Measurements from ENCODE around the gene SEL1L3. TPM values are rescaled to one million over a fixed set of nuclear protein-coding genes. Genes with fewer than 3 reads are reported as not detected.
"Not testable (repeated sequence)": the region's sequence is repeated elsewhere in the genome, so short reads cannot be mapped to it uniquely, and the experiment has no call there.

SEL1L3 gene
- total RNA-seq (2014; rRNA removed; shearing (Covaris generic)) = 1.2 and 1.6 TPM in 2 replicates

DNA sequence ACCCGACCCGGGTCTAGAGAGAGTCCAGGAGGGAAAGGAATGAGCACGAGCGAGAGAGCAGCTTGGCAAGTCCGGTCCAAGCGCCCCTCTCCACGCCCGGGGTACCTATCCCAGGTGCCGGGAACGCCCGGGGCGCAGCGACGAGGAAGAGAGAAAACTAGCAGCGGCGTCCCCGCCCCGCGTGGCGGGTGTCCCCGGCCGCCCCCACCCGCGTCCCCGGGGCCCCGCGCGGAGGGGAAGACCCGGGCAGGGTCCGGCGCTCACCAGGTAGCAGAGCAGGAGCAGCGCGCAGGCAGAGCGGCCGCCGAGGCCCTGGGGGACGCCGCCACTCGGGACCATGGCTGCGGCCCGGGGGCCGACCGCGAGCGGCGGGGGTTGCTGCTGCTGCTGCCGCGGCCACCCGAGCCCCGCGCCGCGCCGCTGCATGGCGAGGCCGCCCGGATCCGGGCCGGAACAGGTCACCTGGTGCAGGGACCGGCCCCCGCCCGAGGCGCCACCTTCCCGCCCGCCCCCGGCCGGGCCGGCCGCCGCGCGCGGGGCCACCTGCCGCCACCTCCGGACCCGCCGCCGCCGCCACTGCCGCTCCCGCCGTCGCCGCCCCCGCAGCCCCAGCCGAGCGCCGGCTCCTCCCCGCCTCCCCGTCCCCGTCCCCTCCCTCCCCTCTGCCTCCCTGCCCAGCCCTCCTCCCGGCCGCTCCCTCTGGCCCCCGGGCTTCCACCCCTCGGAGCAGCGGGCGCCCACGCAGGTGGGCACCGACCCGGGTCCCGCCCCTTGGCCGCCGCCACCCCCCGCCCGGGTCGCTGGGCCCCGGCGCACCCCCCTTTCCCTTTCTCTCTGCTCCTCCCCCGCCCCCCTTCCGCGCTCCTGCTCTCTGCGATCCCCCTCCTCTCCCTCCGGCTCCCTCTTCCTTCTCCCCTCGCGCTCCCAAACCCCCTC lies at the start of gene SEL1L3:
SEL1L3 (minus strand) TSS at position 578 of the 936 bp plus-strand sequence; CDS start at position 426, 152 bp downstream.
- DNase-seq (ENCODE audit: low read depth) = no peak

DNA sequence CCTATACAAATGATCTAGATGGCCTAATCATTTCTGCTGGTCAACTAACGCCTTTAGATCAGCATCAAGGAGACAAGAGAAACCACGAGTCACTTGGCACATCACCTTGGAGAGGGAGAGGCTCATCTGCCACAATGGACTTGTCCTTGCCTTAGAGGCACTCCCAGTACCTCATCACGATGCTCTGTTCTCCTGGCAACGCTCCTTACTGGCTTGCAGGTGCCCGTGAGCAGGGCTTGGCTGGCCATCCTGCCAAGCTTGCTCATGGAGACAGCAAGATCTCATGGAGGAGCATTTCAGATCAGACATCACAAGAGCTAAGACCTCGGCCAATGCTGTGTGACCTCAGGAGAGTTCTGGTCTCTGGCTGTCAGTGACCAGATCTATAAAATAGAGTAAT lies 48.6 kb upstream of the SEL1L3 start:
- DNase-seq (ENCODE audit: low read depth) = no peak

DNA sequence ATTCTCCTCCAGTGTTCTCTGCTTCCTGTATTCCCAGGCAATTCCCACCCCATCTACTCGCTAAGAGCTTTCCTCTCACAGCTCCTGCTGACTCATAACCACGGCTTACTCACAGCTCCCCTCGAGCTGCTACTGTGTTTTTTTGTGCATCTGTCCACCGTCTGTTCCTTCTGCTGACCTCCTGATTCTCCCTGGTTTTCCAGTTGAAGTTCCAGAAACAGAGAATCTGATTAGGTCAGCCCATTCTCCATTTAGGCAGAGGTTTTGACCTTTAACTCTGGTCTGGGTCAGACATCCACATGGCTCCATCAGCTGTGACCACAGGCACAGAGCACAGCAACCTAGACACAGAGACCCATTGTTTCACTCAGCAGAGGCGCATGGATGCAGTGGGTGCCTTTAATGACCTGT lies 45.7 kb upstream of the SEL1L3 start:
- peak; percentile 97 for DNase-seq (ENCODE audit: low read depth)

DNA sequence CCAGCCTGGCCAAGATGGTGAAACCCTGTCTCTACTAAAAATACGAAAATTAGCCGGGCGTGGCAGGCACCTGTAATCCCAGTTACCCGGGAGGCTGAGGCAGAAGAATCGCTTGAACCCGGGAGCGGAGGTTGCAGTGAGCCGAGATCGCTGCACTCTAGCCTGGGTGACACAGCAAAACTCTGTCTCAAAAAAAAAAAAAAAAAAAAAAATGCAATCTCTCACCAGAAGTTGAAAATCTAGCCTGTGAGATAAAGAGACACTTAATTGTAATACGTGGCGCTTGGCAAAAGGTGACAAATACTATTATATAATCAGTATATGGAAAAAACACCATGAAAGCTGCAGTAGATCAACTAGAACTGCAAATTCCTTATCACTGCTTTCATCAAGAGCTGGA lies 43.3 kb upstream of the SEL1L3 start:
- not testable (repeated sequence) for DNase-seq (ENCODE audit: low read depth)

DNA sequence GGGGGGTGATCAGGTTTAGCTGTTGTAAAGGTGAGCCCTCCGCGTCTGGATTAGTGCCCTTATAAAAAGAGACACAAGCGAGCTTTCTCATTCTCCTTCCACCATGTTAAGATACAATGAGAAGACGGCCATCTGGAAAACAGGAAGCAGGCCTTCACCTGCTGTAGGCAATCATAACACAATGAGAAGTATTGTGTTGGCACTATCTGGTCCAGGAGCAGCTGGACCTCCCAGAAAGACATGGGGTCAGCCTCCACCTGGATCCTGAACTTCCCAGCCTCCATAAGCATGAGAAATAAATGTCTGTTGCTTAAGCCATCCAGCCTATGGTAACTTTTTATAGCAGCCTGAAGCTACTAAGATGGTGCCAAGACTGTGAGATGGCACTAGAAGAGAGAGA lies 42.6 kb upstream of the SEL1L3 start:
- no peak for DNase-seq (ENCODE audit: low read depth)

DNA sequence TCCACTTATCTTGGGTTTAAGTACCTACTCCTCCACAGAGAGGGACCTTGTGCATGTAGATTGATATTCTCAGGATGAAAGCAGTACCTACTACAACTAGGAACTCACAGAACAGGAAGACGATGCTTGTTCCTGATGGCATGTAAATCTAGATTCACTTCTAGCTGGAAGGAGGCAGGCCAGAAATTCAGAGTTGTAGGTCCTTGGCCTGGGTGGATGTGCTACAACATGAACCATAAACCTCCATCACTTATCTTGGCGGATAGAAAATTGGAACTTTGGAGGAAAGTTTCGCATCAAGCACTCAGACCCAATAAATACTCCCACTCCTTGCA lies 41.9 kb upstream of the SEL1L3 start:
- DNase-seq (ENCODE audit: low read depth) = no peak

DNA sequence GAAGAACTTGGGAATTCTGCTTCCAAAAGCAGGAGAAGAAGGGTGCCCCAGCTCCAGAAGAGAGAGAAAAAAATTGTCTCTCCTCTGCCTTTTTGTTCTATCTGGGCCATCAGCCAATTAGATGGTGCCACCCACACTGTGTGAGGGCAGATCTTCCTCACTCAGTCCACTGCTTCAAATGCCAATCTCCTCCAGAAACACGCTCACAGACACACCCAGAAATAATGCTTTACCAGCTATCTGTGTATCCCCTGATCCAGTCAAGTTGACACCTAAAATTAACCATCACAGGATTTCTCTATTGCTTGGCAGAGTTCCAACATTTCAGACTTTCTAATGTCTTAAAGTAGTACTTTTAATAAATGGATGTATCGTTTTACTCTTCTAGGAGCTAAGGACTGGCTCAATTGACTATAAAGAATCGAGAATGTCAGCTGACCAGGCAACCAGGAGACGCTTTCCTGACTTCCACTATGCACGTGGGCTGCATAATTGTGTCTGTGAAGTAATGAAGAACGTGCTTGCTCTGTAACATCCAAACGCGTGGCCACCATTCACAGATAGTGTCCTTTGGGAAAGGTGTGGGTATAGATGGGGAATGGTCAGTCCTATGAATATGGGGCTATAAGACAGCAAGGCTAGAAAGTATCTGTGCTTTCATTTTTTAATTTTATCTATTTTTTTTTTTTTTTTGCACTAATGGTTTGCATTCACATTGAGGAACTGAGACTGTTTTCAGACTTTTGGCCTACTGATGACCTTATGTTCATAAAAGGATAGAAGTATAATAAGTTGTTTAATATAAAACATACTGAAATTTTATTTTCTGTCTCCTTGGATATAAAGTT lies 41.3 kb upstream of the SEL1L3 start:
- DNase-seq (ENCODE audit: low read depth) = no peak

DNA sequence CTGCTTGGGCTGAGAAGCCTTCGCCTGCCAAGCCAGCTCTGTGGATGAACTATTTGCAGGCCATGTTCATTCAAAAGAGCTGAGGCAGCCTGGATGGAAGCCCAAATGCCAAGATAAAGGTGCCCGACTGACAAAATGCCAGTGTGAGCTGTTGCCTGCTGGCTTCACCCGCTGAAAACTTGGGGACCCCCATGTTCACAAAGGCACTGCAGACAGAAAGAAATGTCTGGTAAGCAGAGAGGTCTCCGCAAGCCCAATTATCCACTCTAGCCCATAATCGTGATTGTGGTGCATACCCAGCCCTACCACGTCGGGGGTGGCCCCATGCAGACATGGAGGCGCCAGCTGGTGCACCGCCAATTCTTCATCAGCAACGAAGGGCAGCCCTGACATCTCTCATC lies 38.2 kb upstream of the SEL1L3 start:
- DNase-seq (ENCODE audit: low read depth) = no peak

DNA sequence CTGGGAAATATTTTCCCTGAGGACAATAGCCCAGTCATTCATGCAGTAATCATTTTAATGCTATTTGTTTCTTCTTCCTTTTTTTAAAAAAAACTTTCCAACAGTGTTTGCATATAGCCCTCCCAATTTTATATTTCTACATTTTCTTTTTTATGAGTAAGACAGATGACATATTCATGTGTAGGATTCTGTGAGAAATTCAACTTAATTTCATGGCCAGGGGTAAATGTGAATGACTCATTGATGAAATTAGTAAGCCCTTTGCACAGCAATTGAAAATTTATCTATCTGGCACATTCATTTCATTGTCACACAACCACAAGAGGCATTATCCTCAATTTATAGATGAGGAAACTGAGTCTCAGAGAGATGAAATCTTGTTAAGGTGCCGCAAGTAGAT lies 37.5 kb upstream of the SEL1L3 start:
- DNase-seq (ENCODE audit: low read depth) = peak; percentile 11

DNA sequence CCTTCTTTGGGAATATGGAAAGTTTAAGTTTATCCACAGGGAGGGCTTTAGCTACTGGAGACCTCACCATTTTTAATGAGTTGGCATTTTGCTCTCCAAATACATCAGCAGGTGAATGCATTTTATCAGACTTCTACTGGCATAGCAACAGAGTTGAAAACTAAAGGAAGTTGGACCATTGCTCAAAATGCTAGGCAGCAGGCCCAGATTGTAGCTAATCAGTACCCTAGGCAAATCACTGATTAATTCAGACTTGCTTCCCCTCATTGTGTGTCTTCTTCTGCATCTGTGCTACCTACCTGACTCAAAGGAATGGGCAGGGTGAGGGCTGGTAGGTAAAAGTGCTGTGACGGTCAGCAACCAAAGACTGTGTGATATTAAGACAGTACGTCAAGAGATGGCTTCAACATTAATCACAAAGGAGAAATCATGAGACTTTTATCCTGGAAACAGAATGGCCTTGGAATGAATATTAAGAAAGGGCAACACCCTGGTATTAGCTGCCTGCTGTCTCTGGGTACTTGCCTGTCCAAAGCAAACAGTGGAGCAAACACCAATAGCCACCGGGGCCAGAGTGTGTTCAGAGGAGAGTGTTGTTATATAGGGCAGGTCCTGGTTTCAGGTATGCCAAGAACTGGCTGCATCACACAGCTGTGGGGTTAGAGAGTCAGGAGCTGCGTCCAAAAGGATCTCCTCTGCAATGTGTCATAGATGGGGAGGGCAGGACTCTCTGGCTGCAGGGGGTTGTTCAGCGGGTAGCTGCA lies 34.2 kb upstream of the SEL1L3 start:
- DNase-seq (ENCODE audit: low read depth) = no peak

DNA sequence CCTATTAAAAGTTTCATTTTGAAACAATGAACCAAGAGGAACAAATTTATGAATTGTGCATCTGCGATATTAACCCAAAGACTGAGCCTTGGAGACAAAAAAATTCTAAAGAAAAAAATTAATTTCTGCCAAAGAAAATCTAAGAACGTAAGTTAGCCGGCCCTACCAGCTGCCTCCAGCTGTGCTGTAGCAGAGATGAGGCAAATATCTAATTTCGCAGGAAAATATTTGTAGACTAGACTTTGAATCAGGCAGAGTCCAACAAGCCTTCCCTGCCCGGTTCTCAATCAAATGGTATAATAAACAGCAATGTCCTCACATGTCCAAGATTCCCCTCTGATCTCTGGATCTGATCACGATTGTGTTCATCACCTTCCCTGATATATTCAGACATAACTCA lies 30.0 kb upstream of the SEL1L3 start:
- no peak for DNase-seq (ENCODE audit: low read depth)

DNA sequence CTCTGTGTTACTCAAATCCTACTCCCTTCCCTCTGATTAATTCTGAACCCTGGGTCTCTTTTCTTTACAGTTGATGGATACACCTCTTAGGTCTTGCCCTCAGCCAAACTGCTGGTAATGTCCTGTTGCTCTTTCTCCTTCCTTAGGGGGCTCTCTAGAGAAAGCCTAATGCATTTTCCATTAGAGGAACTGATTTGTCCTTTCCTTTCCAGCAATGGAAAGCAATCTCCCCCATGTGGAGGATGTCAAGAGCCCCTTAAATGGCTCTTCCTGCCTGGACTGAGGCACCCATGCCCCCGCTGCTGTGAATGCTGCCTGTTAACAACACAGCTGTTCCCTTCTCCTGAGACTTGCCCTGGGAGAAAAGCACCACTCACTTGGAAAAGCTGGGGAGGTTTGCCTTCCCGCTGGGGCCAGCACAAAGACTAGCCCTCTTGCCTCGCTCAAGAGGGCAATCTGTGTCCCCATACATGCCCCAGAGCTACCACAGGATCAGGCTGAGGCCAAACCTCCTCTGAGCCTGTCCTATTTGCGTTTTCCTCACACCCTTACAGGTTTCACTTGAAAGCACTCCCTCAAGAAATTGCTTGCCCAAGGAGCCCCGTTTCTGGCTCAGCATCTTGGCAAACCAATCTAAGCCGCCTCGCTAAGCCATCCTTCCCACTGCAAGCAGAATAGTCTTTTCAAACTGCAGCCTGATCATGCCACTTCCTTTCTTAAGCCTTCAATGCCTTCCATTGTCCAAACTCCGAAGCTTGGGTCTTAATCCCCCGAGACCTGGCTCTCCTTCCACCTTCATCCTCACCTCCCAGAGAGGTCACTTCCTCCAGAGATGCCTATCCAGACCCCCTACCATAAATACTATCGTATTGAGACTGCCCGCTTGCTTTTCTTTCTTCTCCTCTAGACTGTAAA lies 28.0 kb upstream of the SEL1L3 start:
- DNase-seq (ENCODE audit: low read depth) = no peak

DNA sequence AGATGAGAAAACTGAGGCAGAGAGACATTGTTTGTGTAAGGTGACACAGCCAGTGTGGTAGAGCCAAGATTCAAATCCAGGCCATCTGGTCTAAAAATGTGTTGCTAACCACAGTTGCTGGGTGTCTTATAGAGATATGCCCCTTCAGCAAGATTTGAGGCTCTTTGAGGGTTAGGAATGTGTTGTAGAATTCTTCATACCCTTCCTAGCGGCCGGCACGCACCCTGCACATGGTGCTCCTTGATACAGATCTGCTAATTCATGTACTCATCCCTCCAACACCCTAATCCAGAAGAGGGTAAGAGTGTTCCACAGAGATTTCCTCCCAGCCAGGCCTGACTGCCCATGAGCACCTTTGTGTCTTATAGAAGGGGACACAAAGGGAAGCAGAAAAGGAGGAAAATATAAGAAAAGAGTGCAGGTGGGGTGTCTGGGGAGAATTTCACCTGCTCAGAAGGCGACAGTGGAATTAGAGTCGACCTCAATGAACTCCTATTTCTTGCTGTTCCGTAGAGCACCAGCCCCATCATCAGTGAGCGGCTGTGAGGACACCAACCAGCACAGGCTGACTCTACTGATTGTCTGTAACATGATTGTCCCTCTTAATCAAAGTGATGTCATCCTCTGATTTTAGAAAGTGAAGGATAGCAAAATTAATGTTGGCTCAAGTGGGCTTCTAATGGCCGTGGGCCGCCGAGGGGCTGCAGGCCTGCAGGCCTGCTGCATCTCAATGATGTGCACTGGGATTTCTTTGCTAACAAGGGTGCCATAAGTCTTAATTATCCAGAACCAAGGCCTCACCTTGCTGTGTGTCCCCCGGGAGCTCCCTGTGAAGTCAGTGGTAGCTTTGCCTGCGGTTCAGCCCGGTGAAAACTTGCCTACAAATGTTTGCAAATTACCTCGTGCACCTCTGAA lies 27.1 kb upstream of the SEL1L3 start:
- DNase-seq (ENCODE audit: low read depth) = no peak

DNA sequence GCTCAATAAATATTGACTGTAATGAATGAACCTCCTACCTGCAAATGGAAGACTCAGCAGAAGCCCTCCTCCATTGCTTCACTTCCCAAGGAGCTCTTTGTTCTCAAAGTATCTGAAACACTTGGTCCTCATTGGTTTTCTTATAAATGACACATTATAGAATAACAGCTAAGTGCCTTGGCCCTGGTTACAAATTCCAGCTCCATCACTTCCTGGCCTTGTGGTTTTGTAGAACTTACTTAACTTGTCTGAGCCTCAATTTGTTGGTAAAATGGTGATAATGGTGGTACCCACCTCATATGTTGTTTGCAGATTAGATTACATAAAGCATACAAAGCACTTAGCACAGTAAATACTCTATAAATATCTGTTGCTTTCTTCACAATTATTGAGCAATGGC lies 26.0 kb upstream of the SEL1L3 start:
- DNase-seq (ENCODE audit: low read depth) = no peak

DNA sequence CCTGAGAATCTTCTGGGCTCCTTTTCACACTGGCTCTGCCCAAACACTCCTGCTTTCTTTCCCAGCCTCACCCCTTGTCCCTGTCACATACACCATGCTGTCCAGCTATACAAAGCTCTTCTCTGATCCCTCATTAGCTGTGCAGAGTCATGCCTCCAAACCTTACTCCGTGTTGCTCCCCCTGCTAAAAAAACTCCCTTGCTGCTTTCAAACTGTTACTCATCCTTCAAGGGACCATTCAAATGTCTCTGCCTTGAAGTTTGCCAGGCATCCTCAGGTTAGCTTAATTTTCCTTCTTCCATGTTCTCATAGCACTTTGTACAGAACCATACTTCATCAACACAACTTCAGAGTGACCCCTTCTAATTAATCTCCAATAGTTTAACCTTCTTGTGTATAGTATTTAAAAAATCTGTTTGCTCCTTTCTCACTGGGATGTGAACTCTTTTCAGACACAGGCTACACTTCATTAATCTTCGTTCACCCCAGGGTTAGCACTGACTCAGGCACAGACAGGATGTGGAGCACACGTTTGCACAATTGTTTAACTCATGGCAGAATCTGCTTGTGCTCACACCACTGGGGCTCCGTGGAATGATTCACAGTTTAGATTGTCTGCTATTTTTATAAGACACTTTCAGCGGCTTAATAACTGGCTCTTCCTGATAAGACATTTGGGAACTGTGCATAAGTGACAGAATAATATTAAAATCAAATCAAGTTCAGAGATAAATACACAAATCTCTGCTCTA lies 21.4 kb upstream of the SEL1L3 start:
- DNase-seq (ENCODE audit: low read depth) = peak; percentile 68

DNA sequence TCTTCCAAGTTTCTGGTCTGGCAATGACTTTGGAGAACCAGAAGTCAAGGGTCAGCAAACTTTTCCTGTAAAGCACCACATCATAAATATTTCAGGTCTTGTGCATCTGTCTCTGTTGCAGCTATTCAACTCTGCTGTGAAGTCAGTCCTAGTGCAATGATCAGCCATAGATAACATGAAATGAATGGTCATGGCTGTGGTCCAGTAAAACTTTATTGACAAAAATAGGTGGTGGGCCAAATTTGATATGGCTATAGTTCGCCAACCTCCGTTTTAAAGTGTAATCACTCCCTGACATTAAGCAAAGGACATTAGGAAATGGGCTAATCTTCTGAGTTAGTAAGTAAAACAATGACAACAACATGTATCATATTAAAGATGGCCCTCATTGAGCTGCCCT lies 20.8 kb upstream of the SEL1L3 start:
- DNase-seq (ENCODE audit: low read depth) = no peak

DNA sequence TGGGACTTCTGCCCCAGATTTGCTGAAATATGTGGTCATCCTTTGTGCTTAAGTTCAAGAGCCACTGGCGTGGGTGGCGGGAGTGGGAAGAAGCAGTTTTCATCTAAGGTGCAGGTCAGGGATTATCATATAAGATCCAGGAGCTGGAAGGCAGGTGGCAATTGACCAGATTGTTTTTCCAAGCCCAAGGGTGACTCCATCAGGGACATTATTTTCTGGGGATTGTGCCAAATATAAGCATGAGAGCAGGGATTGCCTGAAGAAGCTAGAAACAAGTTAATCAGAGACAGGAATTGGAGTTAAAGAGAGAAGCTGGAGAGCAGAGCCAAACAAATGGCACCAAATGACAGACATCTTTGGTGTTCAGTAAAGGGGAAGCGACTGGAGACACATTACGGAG lies 19.4 kb upstream of the SEL1L3 start:
- no peak for DNase-seq (ENCODE audit: low read depth)

DNA sequence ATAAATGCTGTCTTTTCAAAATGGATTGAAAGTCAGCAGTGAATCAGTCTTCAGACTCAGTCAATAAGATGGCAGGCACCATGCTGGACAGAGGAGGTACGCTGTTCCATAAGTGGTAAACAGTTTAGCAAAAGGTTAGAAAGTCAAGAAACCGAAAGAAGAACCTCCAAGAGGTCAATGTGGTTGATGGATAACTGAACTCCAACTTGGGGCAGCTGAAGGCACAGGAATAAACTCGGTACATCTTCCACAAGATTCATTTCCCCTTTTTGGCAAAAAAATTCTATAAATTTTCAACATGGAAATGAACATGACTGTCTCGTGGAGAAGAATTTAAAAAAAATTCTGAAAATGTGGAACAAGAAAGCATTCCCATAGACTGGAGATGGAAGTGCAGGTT lies 18.4 kb upstream of the SEL1L3 start:
- no peak for DNase-seq (ENCODE audit: low read depth)

DNA sequence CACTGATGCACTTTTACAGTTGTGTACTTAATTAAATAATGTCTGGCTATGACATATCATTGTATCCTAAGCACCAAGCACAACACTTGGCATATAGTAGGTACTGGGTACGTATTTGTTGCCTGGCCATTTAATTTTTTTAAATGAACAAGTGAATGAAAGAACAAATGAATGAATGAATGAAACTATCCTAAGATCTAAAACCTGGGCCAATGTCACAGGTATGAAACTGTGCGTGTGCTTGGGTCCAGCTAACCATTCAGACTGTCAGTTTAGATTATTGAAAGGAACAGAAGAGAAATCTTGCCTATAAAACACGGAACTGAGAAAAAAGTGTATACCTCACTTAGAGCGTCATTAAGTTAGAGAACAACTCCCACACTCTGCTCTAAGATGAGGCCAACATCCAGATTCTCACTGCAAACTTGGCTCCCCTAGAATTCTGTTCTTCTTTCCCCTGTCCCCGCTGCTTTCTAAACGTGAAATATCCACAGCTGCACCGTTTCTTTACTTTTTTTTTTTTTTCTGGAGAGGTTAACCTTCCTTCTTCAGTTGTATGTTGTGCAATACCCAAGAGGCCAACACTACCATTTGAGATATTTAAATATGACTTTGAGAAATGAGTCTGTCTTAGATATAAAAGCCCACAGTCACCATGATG lies 17.3 kb upstream of the SEL1L3 start:
- DNase-seq (ENCODE audit: low read depth) = no peak
